Stimulated activated CD4-positive, alpha-beta T cell treated with anti-CD3 and anti-CD28 coated beads, Interleukin-15, amount 100 ng/mL, for 48 hours (primary cell): ENCODE data around the gene COPG2.

Source experiments
- DNase-seq, 2 donors: peaks; one replicate each; pipeline ENCODE4 v3.0.0-alpha.2; 2020; ENCODE audit warnings: low read depth in 2 of 2

COPG2 gene

DNA sequence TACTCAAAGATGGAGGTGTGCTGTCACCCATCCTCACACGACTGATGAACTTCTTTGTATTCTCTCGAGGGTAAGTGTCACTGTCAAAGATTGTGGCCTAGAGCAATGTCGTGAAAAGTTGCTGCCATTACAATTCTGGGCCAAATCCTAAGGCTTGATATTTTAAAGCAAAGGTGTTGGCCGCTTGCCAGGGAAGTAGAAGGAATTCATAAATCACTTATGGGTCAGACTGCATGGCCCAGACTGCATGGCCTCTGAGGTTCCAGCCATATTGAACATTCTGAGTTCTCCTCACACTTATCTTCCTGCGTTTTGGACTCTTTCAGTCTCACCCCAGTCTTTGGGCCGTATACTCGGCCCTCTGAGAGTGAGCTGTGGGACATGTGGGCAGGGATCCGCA lies 168.1 kb downstream of the COPG2 start:
- no peak for DNase-seq

DNA sequence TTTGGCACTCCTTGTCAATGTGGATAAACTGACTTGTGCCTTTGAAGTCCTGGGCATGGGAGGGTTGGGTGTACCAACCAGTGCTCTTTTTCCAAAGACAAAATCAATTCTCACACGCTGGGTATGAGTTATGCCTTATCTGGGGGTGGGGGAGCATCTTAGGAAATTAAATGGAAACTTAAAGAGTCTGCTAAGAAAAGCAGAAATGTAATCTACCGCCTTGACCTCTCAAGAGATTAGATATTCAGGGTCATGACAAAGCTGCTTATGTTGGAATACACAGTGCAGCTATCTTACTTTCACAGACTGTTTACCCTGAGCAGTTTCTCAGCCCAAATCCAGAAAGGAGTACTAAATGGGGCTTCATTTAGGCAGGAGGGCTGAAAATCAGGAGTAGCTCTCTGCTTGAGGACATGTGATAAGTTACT lies 174.1 kb downstream of the COPG2 start:
- DNase-seq, result no peak

DNA sequence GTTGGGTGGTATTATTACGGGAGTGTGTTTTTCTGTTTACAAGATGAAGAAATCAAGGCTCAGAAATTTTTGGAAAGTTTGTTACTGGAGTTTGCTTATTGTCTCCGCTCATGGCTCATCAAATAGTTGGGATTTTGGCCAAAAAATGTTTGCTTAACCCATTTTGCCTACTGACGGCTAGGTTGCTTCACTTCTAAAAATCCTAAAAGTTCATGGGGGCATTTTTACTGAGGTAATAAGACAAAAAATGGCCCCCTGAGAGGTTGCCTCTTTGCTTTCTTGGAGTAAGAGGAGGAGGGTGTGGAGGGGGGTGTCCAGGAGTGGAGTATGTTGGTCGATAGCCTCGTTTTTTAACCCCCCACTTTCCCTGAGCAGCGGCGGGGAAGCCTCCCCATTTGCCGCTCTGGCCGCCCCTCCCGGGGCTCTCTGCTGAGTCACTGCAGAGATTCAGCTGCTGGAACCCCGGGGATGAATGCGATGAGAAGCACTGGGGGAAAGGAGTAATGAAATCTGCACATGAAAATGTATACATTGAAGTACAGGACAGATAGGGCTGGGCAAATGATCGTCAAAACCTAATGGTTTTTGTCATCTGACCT lies 175.2 kb downstream of the COPG2 start:
- DNase-seq, result no peak

DNA sequence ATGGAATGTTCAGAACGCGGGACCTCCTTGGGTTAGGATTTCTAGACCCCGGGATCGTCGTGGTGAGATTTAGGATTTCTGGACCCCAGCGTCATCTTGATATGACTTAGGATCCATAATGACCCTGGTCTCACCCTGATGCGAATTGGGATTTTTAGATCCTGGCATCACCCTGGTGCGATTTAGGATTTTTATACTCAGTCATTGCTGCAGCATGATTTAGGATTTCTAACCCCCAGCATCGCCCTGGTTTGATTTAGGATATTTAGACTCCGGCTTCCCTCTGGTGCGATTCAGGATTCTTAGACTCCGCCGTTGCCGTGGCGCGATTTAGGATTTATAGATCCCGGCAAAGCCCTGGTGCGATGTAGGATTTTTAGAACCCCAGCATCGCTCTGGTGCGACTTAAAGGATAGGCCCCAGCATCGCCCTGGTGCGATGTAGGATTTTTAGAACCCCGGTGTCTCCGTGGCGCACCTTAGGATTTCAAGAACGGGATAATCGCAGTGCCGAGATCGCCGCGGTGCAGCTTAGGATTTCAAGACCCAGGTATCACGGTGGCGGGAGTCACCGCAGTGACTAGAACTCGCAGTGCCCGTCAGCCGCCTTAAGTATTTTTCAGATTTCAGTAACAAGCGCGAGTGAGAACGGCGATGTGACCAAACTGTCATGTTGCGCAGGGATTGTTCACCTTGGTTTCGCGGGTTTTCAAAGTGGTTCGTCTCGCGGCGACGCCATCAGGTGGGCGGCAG lies 175.8 kb downstream of the COPG2 start:
- no peak for DNase-seq

DNA sequence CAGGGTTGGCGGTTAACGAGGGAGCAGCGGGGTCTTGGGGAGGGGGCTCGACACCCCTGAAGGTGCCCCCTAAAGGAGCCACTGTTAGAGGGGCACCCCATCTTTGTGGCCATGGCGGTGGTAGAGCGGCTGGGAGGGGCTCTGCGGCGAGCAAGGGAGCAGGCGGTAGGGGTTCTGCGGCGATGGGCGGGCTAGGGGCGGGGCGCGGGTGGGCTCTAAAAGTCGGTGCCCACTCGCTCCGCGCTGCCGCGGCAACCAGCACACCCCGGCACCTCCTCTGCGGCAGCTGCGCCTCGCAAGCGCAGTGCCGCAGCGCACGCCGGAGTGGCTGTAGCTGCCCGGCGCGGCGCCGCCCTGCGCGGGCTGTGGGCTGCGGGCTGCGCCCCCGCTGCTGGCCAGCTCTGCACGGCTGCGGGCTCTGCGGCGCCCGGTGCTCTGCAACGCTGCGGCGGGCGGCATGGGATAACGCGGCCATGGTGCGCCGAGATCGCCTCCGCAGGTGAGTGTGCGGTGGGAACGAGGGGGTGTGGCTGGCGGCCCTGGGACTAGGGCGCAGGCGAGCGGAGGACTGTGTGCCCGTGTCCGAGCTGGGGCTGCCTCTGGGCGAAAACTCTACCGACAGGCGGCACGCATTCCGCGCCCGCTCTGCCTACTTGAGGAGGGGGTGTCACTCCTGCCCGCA lies 176.6 kb downstream of the COPG2 start, which contains the start of gene MEST:
Gene MEST (plus strand): TSS at position 245 of the 682 bp plus-strand sequence. CDS start 229 bp downstream, at position 474.
- DNase-seq, result no peak

DNA sequence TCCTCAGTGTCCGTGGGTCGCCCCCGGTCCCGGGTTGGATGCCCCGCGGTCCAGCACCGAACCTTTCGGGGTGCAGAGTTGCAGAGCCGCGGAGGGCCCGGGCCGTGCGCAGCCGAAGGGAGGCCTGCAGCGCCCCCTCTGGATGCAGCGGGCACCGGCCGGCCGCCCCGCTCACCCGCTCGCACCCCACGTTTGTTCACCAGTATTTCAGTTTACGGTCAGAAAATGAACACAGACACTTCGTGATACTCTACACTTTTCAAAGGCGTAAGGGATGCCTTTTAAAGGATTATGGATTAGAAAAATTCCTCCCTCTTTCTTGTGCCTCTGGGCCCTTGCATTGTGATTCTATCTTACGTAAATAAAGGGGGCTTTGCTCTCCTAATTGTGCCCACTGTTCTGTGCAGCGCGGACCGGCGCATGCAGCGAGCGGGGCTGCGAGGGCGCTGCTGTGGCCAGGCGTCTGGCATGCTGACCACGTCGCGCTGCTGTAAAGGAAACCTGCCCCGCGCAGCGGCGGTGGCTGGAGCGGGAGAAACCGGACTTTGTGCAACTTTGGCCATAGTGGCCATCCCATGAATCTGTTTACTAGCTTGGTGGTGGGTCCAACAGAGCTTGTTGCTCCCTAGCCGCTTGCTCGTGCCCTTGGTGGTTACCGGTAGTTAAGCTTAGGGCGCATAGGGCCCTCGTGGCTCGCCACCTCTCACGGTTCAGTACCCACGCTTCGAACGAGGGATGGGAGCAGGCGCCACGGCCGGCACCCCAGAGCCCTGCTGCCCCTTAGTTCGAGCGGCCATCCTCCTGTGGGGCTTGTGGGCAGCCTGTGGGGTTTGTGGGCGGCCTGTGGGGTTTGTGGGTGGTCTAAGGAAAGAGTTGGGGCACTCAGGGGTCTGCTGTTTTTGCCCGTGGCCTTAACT lies 177.4 kb downstream of the COPG2 start:
- DNase-seq, result no peak

DNA sequence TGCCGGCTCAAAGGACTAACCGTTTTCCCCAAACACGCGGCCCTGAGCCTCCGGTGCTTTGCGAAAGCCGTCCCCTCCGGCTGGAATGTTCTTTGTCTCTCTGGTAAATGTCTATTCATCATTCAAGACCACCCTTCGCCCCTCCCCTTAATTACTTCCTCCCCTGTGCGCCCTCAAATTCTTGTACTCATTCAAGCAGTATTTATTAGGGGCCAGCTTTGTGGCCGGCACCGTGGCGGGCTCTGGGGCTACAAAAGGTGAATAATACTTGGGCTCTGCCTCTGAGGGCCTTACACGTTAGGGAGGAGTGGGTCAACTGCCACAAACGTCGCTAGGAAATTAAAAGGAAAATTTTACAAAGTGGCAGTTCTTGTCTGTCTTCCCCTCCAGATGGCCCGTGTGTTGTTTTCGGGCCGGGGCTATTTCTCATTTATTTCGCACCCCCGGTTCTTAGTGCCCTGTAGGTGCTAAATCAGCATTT lies 178.2 kb downstream of the COPG2 start:
- no peak for DNase-seq

DNA sequence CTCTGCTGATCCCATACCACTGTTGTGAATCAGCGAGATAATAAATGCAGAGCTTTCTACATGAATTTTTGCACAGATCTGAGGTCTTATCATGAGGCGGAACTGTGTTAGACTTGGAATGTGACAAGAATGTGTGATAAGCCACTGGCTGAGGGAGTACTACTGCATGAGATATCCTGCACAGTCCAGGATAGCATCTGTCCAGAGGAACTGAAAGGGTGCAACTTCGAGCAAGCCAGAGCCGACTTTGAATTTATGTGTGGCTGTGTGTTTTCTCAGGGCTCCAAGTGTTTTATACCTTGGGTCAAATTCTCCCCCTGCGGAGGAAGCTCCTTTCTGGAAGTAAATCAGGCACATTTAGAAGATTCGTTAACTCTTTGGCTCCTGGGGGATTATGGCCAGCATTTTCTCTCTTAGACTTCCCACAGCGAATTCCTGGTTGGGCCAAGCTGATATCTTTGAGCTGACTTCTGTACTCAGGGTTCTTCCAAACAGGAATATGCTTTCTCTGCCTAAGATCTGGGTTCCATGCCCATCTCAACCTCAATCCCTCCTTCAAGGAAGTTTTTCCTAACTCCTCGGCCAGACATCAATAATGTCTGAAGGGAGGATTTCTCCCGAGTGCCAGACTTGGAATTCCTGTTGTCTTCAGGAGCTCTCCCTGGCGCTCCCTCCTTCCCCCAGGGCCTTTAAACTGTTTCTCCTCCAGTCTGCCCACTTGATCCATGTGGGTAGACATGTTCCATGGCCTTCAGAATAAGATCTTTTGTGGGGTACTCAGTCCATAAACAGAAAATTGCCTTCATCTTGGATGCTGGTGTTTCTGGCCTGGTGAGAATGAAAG lies 179.2 kb downstream of the COPG2 start:
- DNase-seq, result no peak

DNA sequence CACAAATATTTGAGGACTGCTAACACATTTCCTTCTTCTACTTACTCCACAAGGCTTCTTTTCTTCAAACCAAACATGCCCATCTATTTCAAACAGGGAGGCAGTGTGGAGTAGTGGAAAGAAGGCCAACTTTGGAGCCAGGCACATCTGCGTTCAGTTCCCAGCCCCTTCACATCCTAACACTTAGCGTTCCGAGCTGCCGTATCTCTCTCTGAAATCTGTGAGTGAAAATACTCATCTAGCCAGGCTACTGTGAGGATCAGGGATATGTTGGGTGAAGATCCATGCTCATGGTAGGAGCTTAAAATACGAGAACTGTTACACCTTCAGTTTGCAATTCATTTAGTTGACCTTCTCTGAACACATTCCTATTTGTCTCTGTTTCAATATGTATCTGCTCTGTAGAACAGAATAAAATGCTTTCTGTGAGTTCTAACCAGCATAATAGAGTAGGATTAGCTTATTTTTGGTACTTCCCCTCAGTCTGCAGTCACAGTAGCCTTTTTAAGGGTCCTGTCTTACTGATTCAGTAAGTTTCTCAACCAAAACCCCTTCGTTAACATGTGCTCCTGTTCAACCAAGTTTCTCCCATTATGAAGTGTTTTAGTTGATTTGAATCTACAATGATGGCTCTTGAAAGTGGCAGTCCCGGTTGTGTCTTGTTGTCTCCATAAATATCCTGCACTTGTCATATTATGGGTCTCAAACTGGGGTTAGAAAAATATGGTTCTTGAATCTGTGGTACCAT lies 180.0 kb downstream of the COPG2 start:
- DNase-seq, result no peak

DNA sequence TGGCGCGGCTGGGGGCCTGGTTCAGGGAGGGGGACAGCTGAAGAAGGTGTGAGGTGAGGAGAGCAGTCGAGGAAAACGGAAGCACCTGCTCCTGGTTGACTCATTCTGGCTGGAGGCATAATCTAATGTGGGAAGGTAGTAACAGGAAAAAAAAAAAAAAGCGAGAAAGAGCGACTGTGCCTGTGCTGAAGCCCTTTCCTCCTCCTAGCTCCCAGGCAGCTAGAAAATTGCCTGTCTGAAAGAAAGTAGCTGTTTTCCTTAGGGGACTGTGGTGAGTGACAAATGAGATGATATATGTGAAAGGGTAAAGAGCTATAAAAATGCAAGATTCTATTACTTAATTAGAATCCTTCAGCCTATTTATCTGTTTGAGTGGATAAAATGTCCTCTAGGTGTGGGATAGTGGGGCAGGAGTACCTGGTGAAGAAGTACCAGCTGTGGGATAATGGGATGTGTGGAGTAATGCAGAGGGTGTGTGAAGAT lies 181.6 kb downstream of the COPG2 start:
- DNase-seq, result no peak

DNA sequence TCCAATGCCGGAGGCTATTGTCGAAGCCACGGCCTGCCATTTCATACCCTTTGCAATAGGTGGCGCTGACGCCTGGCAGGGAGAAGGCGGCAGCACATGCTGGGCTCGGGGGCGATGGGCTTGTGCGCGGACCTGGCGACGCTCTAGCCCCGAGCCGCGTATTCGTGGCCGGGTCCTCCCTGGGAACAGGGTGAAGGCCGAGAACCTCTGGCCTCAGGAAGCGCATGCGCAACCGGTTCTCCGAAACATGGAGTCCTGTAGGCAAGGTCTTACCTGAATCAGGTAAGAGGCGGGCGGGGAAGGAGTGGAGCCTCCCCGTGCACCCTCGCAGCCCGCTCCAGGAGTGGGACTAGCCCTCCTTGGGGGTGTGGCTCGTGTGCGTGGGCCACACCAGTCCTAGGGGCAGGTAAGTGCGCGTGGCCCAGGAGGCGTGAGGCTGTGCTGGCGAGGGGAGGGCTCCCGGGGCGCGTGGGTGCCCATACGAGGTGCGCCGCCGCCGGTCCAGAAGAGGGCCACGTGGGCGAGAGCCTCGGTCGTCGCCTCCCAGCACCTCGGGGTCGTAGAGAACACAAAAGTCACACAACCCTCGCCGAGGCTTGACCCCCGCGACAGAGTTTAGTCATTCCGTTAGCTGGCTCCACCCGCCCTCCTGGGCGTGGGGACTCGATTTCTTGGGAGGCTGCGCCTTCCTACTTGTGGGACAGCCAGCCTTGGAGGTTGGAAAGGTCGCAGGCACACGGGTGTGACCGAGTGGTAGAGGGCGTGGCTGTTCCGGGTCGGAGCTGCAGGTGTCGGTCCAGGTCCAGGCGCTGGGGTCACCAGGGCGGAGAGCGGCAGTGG lies 182.2 kb downstream of the COPG2 start:
- peak; percentile 44 to 48 for DNase-seq

DNA sequence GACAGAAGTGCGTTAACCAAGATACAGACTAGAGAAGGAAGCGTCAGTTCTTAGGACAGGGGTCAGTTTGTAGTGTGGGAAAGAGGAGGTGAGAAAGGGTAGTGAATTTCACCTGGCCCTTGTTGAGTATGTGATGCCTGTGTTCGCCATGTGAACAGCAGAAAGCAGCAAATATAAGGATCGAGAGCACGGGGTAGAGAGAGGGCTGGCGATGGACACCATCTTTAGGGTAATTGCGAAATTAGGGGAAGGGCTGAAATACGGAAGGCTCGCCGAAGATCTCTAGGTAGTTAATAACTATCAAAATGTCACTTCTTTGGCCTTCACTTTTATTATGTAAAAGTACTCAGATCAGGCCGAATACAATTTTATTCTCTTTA lies 182.8 kb downstream of the COPG2 start:
- no peak for DNase-seq

DNA sequence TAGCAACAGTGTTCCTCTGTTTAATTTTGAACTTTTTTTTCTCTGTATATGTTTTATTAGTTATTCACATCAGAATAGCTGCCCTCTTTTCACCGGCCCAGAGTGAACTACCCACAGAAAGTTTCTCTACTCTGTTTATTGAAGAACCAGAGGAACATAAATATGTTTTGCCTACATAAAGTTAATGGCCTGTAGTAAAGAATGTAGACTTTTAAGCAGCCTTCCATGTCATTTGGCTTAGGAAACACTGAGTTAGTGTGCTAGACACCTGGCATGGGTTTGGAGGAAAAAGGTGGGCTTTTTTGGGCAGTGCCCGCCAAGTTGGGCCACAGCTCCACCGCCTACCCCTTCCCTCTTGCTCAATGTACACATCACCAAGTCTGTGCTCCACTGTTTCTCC lies 185.5 kb downstream of the COPG2 start:
- DNase-seq, result no peak

DNA sequence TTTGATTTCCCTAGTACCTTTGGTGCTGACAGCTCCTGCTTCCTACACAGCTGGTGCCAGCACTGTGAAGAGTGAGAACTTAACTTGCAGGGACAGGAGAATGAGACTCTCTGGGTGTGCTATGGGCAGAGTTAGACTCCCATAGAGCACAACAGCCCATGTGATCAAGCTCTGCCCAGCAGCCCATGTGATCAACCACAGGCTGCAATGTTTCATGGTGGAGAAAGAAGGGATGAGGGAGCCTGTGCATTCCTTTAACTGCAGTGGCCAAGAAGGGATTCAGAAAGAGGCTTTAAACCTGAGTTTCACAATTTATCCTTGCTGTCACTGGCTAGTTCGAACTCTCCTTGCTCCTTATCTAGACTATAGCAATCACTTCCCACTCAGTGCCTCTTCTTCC lies 186.7 kb downstream of the COPG2 start:
- DNase-seq, result no peak

DNA sequence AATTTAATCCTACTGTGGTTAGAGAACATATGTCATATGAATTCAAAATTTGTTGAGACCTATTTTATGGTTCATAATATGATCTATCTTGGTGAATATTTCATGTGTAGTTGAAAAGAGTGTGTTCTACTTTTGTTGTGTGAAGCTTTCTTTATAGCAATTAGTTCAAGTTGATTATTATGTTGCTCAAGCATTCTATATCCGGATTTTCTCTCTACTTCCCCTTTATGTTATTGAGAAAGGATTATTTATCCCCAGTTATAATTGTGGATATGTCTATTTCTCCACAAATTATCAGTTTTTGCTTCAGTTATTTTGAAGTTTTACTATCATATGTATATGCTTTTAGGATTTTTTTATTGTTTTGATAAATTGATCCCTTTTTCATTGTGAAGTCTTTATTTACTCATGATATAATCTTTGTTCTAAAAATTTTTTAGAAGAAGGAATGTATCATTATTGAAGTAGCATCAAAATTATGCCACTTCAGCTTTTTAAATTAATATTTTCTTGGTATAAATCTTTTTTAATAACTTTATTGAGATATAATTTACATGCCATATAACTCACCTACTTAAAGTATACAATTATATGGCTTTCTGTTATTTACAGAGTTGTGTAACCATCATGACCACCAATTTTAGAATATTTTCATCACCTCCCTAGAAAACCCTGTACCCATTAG lies 188.7 kb downstream of the COPG2 start:
- no peak for DNase-seq

DNA sequence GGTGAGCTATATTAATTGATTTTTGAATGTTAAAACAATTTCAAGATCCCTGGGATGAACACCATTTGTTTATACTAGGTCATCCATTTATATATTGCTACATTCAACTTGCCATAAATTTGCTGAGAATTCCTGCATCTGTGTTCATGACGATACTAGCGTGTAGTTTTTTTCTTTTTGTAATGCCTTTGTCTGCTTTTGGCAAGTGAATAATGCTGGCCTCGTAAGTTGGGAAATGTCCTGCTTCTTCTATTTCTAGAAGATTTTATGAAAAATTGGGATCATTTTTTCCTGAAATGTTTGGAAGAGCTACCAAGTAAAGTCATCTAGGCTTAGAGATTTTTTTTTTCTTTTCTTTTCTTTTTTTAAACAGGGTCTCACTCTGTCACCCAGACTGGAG lies 189.6 kb downstream of the COPG2 start:
- DNase-seq, result no peak

DNA sequence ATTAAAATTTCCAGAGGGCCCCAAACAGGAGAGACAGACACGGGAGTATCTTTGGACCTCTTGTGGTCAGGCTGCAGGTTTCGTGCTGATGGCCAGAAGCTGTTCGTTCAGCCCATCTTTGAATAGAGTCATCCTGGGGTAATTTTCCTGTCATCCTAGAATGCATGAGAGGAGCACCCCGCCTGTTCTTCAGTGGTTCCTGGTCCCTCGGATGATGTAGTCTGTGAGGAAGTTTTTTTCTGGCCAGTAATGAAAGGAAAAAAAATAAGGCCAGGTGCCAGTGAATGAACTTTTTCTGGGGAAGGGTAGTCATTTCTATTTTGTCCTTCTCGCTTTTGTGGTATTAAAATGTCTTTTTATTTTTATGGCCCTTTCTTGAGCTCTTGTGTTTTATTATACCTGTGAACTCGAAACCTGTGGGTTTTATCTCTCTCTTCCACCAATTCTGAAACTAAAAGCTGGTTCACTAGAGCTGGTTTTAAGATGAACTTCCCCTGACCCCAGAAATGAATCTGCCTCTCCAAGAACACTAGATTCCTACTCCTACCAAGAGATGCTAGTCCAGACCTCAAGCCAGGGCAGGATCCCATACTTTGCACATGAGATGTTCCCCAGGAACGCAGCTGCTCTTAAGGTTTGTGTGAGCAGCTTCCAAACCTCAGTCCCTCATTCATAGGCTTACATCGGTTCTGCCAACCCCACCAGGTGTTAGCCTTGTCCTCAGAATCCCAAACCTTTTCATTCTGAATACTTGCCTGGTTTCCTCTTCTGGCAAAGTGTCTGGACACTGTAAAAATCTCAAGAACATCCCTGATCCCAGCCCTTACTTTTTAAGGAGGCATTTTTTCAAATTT lies 192.0 kb downstream of the COPG2 start:
- DNase-seq, result no peak

DNA sequence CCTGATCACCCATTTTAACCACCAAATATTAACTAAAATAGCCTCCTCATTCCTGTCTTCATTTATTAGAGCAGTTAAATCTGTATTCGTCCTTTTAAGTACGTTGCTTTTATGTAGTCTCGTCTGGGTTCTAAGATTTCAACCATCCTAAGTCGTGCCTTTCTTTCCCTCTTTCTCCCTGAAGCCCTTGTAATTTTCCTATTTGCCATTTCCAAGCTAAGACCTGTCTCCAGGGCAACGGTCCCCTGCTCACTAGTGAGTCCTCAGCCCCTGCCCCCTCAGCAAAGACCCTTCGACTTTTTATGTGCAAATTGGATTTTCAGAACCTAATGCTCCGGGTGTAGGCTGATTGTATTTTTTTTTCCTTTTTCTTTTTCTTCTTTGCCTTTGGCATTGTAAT lies 192.8 kb downstream of the COPG2 start:
- DNase-seq, result no peak
